HUDEP-2 (cell line): Measurements from ENCODE around the gene NNT.
"Not testable (repeated sequence)": the region's sequence is repeated elsewhere in the genome, so short reads cannot be mapped to it uniquely, and the experiment has no call there.

ENCODE experiments used
- DNase-seq, 76 experiments: peaks; one replicate each; lab custom pipeline; 2025; ENCODE audit not compliant: unreplicated experiment in 76 of 76; lab: John Stamatoyannopoulos, UW

The NNT gene

GRCh38 chr5:43582082-43583005 is 20.6 kb upstream of the NNT start:
- DNase-seq = no peak

GRCh38 chr5:43583724-43584123 is 19.3 kb upstream of the NNT start:
- DNase-seq = no peak

GRCh38 chr5:43584166-43584699 is 18.7 kb upstream of the NNT start:
- no peak for DNase-seq

DNA sequence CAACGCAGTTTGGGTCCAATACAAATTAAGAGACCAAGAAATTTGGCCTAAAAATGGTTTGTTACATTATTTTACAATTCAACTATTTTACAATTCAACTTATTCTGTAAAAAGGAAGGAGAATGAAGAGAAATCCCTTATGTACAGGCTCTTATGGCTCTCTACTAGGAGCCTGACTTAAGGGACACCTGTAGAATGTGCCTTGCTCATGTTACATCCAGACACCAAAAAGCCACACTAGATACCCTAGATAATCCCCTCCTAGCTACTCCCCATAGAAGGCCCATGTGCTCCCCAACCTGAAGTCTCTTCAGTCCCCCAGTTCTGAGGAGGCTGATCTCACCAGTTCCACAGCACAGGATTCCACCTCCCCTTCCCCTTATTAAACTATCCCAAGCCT is 14.1 kb upstream of the NNT start:
- DNase-seq = no peak

DNA sequence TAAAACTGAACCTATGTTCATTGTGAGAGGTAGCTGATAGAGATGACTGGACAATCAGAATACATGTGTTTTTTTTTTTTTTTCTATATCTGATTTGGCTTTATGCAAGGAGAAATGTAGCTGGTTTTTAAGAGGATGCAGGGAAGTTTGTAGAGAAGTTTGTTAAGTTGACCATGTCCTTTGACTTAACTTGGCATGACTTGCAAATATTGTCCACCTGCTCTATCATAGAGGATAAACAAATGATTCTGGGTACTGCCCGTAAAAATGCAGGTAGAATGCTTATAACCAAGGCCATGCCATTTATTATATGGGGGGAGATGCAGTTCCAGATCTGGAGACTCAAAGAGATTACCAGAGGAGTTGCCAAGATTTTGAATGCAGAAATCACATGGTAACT is 13.7 kb upstream of the NNT start:
- DNase-seq = no peak

- DNase-seq = no peak
Observed at GRCh38 chr5:43590700-43591099, 12.3 kb upstream of the NNT start.

DNA sequence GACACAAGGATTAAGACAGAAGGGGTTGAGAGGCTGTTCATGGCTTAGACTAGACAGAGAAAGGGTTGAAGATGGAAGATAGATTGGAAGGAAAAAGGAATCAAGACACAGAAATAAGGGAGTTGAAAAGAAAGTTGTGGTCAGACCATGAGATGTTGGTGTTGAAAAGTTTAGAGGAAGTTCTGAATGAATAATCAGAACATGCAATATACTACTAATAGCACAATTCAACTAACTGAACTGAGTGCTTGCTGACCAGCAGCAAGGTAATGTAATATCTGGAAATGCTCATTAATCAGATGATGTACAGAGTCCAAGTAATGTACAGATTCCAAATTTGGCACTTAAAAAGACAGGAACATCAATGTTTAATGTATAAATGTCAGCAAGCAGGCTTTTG is 10.6 kb upstream of the NNT start:
- no peak for DNase-seq

DNA sequence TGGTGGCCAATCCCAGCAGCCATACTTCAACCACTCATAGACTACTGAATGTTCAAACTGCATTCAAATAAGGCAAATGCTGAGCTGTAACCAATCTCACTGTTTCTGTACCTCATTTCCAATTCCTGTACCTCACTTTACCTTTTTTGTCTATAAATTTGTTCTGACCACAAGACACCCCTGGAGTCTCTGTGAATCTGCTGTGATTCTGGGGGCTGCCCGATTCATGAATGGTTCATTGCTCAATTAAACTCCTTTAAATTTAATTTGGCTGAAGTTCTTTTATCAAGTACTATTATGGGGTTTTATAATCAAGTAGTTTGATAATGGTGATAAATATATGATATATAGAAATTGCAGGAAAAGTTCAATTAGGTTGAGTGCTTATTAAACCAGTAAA is 4.1 kb upstream of the NNT start:
- DNase-seq = not testable (repeated sequence)

DNA sequence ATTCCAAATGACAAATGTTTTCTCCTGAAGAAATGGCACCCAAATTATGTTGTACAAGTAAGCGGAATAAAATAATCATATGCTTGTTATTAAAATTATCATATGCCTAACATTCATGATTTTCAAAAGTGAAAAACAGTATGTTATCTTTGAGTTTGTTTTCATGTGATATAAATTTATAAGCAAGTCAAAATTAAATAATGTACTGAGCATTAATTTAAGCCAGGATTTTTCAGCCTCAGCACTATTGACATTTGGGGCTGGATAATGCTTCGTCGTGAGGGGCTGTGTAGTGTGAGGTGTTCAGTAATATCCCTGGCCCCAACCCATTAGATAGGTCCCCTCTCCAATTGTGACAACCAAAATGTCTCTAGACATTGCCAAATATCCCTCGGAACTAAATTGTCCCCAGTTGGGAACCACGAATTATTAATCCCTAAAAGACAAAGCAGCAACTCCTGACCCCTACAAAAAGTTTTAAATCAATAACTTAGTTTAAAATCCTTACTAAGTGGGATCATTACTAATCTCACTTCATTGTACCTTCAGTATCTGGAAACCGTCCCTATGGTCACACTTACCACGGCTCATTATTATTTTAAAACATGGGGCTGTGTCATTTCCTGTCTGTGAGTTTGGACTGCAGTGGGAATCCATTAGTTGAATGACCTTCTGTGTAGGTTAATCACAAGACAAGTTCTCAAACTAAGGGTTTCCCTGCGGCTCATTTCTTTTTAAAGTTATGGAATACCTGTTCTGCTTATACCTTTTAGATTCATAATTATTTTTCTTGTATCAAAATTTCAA is 1.3 kb upstream of the NNT start:
- peak in 17 of 76 experiments; percentile 1 to 48 (median 18) for DNase-seq

DNA sequence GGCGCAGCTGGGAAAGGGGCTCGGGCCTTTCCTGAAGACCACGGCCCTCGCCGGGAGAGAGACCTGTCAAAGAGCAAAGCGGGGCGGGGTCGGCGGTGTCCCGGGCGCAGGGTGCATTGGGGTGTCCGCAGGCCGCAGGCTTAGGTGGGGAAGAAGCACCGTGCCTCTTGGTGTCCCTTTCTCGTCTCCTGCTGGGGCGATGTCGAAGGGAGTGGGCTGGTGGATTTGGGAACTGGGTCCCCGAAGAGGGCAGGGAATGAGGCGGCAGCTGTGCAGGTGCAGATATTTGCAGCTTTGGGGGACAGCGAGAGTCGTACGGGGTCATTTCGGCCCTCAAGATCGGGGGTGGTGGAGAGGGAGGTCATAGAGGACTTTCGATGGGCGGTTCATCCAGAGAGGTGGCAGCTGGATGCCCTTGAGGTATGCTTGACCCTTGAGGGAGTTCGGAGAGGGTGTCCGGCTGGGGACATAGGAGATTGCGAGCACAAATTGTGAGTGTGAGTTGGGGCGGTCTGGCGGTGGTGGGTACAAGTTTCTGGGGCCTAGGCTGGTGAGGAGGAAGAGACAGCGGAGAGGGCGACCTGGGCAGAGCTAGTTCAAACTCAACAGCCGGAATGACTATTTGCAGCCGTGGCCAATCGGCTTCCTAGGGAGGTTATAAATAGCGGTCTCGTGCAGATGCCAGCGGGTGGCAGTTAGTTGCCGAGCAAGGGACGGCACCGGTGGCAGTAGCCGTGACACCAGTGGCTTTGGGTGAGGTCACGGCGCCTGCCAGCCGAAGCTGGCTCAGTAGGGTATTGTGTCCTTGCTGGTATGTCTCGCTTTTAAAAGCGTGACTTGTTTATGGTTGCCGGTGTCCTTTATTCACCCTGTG is 601 bp downstream of the NNT start:
- peak; percentile 16 to 90 (median 76) for DNase-seq

- no peak for DNase-seq
Observed at GRCh38 chr5:43604699-43605098, 1.7 kb downstream of the NNT start.

- no peak for DNase-seq
Observed at GRCh38 chr5:43606351-43606750, 3.4 kb downstream of the NNT start.

- DNase-seq = no peak
Observed at GRCh38 chr5:43608406-43608805, 5.4 kb downstream of the NNT start.

- DNase-seq = peak in 8 of 76 experiments; percentile 6 to 21 (median 12)
Observed at GRCh38 chr5:43609752-43610151, 6.8 kb downstream of the NNT start.

DNA sequence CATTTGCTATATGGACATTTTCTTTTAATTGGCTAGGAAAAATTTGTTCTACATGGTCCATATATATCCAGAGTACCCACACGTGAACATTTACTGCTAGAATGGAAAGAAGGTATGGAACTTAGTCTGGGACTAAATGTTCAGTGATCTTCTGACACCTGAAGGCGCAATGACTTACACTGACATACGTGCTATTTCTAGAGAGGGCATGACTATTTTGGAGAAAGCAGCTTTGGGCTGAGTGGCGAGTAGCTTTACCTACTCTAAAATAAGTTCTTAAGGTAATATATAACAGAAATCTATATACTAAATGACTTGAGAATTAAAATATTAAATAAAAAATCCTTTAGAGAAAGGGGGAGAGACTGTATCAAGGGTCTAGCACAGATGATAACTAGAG is 10.4 kb downstream of the NNT start:
- no peak for DNase-seq

DNA sequence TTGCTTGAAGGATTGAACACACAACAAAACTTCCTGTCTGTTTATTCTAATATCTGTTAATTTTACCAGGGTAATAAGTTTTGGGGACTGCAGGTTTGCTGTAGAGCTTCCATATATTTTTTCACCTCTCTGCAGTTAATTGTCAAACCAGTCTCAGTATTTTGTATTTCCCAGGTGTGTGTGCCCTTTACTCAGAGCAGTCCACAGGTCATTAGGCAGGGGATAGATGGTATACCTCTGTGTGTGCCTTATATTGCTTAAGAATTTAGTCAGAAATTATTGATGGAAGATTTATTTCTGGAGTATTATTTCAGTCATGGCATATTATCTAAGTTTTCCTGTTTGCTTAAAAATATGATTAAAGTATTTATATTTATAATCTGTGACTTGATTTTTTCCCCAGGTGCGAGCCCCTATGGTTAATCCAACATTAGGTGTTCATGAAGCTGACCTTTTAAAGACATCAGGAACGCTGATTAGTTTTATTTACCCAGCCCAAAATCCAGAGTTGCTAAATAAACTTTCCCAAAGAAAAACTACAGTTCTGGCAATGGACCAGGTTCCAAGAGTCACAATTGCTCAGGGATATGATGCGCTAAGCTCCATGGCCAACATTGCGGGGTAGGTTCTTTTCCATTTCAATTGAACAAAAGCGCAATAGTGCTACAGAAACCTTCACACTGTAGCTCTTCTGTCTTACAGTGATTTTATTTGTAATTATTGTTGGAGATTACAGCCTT is 12.6 kb downstream of the NNT start:
- no peak for DNase-seq

GRCh38 chr5:43616535-43616934 is 13.6 kb downstream of the NNT start:
- DNase-seq = no peak

DNA sequence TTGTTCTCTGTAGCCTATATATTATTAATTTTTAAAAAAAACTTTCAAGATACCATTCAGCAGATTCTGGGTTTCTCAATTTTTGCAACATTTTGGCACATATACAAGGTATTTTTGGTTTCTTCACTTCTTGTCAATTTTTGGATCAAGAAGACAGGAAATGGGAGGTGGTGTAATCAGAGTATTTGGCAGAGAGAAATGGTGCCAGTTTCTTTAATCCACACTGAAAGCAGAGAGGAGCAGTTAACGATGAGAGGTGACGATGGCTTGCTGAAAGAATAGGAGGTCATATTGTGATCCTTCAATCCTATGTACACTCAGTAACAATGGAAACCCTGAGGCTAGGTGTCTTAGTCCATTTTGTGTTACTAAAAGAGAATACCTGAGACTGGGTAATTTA is 16.4 kb downstream of the NNT start:
- DNase-seq = no peak

DNA sequence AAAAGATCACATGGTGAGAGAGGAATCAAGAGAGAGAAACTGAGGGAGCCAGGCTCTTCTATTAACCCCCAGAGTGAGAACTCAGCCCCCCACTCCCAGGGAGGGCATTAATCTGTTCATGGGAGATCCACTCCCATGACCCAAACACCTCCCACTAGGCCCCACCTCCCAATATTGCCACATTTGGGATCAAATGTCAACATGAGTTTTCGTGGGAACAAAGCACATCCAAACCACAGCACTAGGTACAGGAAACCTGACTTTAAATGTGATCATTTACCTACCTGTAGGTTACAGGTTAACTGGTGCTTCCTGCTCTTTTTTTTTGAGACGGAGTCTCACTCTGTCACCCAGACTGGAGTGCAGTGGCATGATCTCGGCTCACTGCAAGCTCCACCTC is 16.9 kb downstream of the NNT start:
- no peak for DNase-seq

DNA sequence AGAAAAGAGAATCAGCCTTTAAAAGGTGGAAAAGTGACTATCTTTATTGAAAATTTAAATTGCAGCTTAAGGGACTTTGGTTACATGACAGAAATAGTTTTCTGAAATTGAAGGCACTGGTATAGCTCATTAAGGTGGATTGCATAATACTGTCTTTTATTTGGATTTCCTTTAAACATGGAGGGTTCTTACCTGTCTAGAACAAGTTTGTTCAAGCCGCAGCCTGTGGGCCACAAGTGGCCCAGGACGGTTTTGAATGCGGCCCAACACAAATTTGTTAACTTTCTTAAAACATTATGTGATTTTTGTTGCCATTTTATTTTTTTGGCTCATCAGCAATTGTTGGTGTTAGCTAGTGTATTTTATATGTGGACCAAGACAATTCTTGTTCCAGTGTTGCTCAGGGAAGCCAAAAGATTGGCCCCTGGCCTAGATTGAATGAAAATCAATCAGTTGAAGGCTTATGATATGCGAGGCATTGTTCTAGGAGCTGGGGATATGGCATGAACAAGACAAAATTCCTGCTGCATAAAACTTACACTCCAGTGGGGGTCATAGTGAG is 18.0 kb downstream of the NNT start:
- DNase-seq = no peak
